Vagina (tissue), 2 donors: ENCODE results near the gene PEA15.

Experiments
- POLR2A ChIP-seq, 2 donors: fragments of 450-650 bp; IDR thresholded peaks; one replicate each; pipeline ENCODE4 v1.6.1; 2017; ENCODE audit warnings: antibody characterized with exemption in 2 of 2, mild to moderate bottlenecking in 2 of 2, moderate library complexity in 2 of 2
- TF ChIP-seq, protein P1 (sequence below), 3 experiments: fragments of 450-650 bp in 2 of 3; fragments of 200-600 bp in 1 of 3; sonication (generic) in 1 of 3; IDR thresholded peaks; one replicate each; pipeline ENCODE4 v1.5.1; 2017 to 2019; ENCODE audit warnings: antibody characterized with exemption in 3 of 3, mild to moderate bottlenecking in 2 of 3, moderate library complexity in 2 of 3

GRCh38 chr1:160247053-160247452 is 41.9 kb downstream of the PEA15 start:
- no peak for TF ChIP-seq POLR2A (IDR thresholded peaks at IDR 0.05)
- TF ChIP-seq, protein P1, sequence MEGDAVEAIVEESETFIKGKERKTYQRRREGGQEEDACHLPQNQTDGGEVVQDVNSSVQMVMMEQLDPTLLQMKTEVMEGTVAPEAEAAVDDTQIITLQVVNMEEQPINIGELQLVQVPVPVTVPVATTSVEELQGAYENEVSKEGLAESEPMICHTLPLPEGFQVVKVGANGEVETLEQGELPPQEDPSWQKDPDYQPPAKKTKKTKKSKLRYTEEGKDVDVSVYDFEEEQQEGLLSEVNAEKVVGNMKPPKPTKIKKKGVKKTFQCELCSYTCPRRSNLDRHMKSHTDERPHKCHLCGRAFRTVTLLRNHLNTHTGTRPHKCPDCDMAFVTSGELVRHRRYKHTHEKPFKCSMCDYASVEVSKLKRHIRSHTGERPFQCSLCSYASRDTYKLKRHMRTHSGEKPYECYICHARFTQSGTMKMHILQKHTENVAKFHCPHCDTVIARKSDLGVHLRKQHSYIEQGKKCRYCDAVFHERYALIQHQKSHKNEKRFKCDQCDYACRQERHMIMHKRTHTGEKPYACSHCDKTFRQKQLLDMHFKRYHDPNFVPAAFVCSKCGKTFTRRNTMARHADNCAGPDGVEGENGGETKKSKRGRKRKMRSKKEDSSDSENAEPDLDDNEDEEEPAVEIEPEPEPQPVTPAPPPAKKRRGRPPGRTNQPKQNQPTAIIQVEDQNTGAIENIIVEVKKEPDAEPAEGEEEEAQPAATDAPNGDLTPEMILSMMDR (IDR thresholded peaks at IDR 0.05): no peak
